Fibroblast of peridontal ligament (primary cell): ENCODE data around the gene MOCS1.

Source experiments
- DNase-seq: peaks from one replicate; pipeline ENCODE4 v3.0.0-alpha.2; 2010; ENCODE audit errors: extremely low read depth

MOCS1 gene

GRCh38 chr6:39902786-39903465 lies 31.3 kb downstream of the MOCS1 start:
- DNase-seq, result no peak

- no peak for DNase-seq
Measured at GRCh38 chr6:39902136-39902535, 32.1 kb downstream of the MOCS1 start.

- DNase-seq, result no peak
Measured at GRCh38 chr6:39901670-39902069, 32.6 kb downstream of the MOCS1 start.

- DNase-seq, result no peak
Measured at GRCh38 chr6:39901116-39901655, 33.1 kb downstream of the MOCS1 start.

- no peak for DNase-seq
Measured at GRCh38 chr6:39899554-39900295, 34.5 kb downstream of the MOCS1 start.

GRCh38 chr6:39898625-39899024 lies 35.6 kb downstream of the MOCS1 start:
- DNase-seq, result no peak

- no peak for DNase-seq
Measured at GRCh38 chr6:39897698-39898097, 36.6 kb downstream of the MOCS1 start.

- DNase-seq, result no peak
Measured at GRCh38 chr6:39896701-39897100, 37.6 kb downstream of the MOCS1 start.

GRCh38 chr6:39893286-39893685 lies 41.0 kb downstream of the MOCS1 start:
- DNase-seq, result no peak

- peak; percentile 77 for DNase-seq
Measured at GRCh38 chr6:39892490-39893129, 41.7 kb downstream of the MOCS1 start.

GRCh38 chr6:39891976-39892375 lies 42.3 kb downstream of the MOCS1 start:
- peak; percentile 55 for DNase-seq

- no peak for DNase-seq
Measured at GRCh38 chr6:39891353-39891752, 42.9 kb downstream of the MOCS1 start.

- DNase-seq, result no peak
Measured at GRCh38 chr6:39889229-39889628, 45.0 kb downstream of the MOCS1 start.

GRCh38 chr6:39887692-39888450 lies 46.4 kb downstream of the MOCS1 start:
- peak; percentile 75 for DNase-seq

- DNase-seq, result no peak
Measured at GRCh38 chr6:39886871-39887270, 47.4 kb downstream of the MOCS1 start.

GRCh38 chr6:39885691-39886090 lies 48.6 kb downstream of the MOCS1 start:
- DNase-seq, result no peak

- DNase-seq, result peak; percentile 21
Measured at GRCh38 chr6:39884696-39885095, 49.6 kb downstream of the MOCS1 start.

GRCh38 chr6:39882531-39882899 lies 51.7 kb downstream of the MOCS1 start:
- peak; percentile 98 for DNase-seq

GRCh38 chr6:39881851-39882530 lies 52.3 kb downstream of the MOCS1 start:
- DNase-seq, result peak; percentile 97

- DNase-seq, result no peak
Measured at GRCh38 chr6:39880594-39880993, 53.7 kb downstream of the MOCS1 start.

GRCh38 chr6:39879535-39879934 lies 54.7 kb downstream of the MOCS1 start:
- peak; percentile 46 for DNase-seq
